Kasumi-1 (cell line): ENCODE measurements around the gene ATP13A4.
A peak's percentile ranks its signal among the peaks of the same experiment; 100 is the strongest.

ENCODE experiments used
- DNase-seq, 2 experiments: peaks; one replicate each; lab custom pipeline; 2025; lab: John Stamatoyannopoulos, UW

Gene ATP13A4

DNA sequence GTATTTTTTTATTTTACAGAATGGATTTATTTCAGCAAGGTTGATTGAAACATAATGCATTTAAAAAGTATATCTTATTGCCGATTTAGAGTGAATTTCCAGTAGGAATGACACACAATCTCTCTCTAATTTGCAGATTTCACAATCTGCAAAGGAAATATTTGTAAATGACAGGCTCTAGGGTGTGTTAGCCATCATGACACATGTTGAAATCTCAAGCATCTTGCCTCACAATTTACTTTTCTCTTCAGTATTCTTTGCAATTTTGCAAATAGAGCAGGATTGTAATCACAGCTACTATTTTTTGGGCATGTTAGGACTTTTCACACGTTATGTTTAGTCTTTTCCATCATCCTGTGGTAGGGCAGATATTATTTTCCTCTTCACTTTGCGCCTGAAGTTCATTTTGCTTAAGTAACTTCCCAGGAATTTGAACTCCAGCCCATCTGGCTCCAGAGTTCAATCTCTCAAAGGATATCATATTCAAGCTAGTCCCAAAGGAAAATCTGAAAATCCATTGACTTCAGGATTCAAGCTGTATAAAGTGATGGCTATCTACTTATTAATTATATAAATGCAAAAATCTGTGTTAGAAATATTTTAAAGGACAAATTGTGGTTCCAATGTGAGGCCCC lies 55.4 kb downstream of the ATP13A4 start:
- DNase-seq: no peak

GRCh38 chr3:193498215-193498614 lies 56.5 kb downstream of the ATP13A4 start:
- peak; percentile 57 to 81 for DNase-seq

GRCh38 chr3:193496658-193497057 lies 58.0 kb downstream of the ATP13A4 start:
- no peak for DNase-seq

DNA sequence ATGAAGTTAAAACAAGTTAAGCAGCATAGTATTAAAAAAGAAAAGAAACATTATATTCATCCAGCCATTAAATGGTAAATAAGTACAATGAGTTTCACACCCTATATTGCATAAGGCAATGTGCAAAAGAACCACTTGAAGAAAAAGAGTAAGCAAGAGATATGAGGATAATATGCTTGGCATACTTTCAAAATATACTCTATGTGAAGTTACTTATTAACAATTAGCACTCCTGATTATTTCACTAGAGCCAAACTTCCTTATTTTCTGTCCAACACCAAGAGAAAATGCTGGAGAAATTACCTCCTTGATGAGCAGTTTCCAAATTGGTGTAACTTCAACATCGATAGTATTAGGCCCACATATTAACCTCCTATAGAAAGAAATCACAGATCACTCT lies 63.7 kb downstream of the ATP13A4 start:
- no peak for DNase-seq

GRCh38 chr3:193490580-193490979 lies 64.1 kb downstream of the ATP13A4 start:
- DNase-seq: no peak

GRCh38 chr3:193489949-193490348 lies 64.7 kb downstream of the ATP13A4 start:
- DNase-seq: no peak

GRCh38 chr3:193488741-193489140 lies 66.0 kb downstream of the ATP13A4 start:
- no peak for DNase-seq

DNA sequence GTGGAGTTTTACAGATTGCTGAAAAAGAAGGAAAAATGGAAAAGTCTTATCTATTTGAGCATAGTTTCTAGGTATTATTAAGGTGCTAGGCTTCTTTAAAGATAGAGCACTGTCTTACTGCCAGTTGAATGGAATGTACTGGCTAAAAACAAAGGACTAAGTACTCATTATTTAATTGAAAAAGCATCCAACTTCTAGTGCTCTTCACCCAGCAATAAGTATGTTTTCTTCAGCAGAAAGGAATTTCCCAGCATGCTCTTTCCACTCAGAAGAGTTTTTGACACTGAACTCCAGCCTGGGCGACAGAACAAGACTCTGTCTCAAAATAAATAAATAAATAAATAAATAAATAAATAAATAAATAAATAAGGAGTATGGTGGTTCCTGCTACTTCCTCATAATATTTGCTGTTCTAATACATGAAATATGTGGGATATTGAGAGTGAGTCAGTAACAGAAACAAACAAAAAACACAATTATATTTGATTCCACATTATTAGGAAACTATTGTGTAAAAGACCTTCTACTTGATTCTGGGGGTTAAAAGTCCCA lies 70.6 kb downstream of the ATP13A4 start:
- no peak for DNase-seq

GRCh38 chr3:193481436-193481835 lies 73.3 kb downstream of the ATP13A4 start:
- no peak for DNase-seq

DNA sequence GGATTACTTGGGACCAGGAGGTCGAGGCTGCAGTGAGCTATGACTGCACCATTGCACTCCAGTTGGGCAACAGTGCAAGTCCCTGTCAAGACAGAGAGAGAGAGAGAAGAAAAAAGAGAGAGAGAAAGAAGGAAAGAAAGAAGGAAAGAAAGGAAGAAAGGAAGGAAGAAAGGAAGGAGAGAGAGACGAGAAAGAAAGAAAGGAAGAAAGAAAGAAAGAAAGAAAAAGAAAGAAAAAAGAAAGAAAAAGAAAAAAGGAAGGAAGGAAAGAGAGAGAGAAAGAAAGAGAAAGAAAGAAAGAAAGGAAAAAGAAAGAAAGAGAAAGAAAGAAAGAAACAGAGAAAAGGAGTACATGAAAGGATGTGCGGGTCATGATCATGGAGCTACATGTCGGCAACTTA lies 80.2 kb downstream of the ATP13A4 start:
- DNase-seq: no peak

DNA sequence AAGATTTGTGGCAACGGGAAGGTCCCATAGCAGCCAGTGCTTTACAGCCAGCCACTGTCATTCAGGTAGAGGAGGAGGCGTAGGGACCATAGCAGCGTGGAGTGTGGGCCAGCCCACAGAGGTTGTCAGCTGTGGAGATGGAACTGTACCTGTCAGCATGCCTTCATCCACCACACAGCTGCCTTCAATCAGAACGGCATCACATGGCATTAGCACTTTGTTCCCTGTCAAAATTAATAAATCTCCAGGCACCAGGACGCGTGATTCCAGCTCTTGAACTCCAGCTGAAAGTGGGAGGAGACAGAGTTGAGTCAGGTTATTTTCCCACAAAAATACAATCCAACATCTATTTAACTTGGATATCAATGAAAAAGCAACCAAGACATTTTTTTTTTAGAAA lies 84.0 kb downstream of the ATP13A4 start:
- DNase-seq: no peak

DNA sequence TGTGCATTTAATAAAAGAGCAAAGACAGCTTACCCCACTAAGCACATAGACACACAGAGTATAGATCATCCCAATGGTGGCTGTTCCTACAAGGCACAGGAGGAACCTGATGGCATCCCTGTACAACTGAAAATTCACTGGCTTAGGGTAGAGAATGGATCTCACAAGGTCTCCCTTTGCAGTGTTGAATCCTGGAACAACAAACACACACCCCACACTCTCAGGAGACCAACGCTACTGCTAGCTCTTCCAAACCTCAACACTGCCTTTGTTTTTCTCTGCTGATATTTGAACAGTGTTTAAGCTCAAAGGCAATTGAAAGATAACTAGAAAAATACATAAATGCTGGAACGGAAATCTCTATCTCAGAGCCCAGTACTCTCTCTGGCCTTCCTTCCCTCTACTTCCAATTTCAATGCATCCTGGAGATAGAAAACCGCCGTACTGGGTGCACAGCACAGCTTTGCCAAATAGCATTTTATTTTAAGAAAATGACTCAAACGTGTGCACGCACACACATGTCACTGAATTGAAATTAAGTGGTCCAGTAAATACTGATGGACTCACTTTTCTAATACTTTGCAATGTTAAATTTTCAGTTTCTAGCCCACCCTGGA lies 88.6 kb downstream of the ATP13A4 start:
- no peak for DNase-seq

DNA sequence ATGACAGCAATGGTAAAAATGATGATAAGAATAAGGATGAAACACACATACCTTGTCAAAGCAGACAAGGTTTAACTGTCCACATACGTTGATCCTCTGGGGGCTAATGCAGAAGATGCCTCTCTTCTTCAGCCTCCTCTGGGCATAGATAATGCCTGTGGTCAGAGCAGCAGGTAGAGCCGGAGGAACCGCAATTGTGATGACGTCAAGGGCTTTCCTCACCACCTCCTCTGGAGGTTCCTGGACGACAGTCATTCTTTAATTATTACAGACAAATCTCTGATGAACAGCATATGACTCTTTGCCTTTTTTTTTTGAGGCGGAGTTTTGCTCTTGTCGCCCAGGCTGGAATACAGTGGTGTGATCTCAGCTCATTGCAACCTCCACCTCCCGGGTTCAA lies 89.8 kb downstream of the ATP13A4 start:
- no peak for DNase-seq

DNA sequence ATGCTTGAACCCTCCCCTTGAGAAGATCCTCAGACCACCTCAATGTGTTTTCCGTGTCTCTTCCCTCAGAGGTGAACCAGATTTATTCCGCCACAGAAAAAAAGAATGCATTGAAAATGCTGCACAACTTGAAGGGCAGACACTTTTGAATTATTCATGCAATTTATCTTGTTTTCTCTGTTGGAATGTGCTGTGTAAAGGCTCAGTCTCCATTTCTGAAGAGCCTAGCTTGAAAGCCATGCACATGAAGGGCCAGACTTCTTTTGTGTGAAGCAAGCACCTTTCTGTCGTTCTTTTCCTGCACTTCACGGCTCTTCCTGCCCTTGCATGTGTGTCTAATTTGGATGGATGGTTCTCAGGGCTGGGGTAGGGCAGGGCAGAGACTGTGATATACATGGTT lies 97.2 kb downstream of the ATP13A4 start:
- DNase-seq: no peak

DNA sequence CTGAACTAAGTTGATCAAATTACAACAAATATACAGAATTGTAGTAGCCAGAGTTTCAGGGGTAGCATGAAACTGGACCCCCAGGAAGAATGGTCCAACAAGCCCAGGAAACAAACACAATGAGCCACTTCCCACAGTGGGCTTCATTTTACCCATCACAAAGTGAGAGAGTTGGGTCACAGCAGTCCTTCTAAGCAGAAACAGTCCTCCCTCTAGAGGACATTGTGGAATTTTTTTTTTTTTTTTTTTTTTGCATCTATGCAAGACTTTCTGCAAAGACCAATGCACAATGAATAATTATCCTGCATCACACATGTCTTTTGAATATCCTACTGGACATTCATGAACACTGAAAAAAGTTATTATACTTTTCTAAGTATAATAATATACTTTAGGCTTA lies 102.4 kb downstream of the ATP13A4 start:
- peak in 1 of 2 experiments; percentile 12 for DNase-seq

GRCh38 chr3:193451902-193452301 lies 102.8 kb downstream of the ATP13A4 start:
- DNase-seq: no peak

DNA sequence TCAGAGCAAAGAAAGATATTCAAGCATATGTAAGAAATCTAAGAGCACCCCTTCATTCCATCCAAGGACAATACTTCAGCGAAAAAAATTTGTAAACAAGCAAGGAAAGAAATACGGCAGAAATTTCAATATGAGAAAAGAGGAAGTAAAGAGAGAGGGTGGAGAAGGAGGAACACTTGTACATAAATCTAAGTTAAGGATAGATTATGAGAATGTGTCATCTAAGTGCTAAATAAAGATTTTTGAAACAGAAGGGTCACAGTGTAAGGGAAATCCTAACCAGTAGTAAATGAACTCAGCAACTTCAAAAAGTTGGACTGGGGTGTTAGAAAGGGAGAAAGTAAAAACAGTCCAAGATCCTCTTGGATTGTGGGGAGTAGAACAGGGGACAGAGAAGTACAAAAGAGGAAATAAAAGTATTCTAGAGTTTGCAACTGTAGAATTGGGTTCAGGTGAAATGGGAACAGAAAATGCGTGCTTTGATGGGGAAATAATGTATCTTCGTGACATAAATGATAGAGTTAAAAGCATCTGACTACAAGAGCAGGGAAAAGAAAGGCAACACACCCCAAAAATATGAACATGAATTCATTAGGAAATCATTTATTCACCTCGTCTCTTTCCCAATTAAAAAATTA lies 107.6 kb downstream of the ATP13A4 start:
- peak; percentile 38 to 41 for DNase-seq

DNA sequence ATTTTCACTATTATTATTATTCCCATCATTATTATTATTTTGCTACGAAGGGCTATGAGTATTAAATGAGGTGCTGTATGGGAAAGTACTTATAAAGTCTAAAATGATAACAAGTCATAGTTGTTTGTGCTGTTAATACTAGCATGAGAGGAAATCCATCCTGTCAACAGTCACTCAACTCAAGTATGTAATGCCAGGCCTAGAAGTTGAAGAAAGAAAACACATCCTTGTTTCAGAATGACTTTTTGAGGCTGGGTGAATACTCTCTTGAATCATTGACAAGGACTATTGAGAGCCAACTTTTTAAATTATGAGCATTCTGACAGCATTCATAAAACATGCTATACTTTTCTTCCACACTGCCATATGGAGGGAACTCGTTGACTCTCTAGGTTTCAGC lies 115.3 kb downstream of the ATP13A4 start:
- DNase-seq: no peak

DNA sequence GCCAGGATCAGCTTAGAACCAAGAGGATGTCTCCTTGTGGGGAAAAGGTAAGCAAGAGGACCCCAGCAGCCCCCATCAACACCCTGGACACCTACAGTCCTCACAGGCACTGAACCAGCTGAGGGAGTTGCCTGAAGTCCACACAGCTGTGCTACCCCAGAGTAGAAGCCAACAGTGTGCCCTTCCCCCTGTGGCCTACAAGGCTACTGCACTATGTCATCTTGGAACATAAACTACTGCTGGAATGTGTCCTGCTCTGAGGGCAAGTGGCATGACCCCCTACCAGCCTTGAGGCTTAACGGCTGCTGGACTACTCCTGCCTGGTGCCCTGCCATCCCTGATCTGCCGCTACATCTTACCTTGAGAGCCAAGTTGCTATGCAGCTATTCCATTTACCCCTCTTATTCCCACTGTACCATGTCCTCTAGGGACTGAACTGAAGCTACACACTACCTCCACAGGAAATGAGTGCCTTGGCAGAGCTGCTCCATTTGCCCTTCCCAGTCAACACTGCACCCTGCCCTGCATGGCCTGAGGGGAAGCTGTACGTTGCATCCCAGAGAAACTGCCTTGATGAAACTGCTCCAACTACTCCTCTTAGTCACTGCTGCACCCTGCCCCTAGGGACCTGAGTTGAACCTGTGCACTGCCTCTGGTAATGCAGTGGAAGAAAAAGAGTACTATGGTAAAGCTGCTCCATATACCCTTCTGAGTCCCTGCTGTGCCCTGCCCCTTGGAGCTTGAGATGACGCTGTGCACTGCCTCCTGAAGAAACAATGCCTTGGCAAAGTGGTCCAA lies 135.9 kb downstream of the ATP13A4 start:
- no peak for DNase-seq

DNA sequence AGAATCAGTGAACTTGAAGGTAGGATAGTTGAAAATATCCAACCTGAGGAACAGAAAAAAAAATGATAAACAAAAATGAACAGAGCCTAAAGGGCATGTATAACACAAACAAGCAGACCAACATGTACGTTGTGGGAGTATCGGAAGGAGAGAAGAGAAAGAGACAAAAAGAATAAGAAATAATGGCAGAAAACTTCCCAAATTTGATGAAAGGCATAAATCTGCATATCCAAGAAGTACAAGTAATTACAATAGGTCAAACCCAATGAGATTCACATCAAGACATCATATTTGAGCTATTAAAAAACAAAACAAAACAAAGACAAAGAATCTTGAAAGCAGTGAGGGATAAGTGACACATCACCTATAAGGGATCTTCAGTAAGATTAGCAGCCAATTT lies 138.1 kb downstream of the ATP13A4 start:
- DNase-seq: no peak

DNA sequence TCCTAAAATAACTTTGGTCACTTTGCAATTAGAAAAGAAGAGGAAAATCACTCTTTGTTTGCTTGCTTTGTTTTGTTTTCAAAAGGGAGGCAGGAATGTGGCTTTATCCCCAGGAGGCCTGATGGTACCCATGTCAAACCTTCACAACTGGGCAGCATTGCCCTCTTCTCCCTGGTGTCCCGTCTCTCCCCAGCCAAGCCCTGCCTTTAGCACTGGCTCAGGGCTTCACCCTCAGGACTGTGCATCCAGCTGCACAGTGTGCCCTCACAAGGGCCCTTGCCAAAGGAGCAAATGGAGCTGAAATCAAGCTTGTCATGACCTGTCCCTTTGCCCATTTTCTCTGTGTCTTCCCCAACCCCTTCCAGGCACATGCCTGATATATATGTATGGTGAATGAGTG lies 147.0 kb downstream of the ATP13A4 start:
- DNase-seq: no peak

DNA sequence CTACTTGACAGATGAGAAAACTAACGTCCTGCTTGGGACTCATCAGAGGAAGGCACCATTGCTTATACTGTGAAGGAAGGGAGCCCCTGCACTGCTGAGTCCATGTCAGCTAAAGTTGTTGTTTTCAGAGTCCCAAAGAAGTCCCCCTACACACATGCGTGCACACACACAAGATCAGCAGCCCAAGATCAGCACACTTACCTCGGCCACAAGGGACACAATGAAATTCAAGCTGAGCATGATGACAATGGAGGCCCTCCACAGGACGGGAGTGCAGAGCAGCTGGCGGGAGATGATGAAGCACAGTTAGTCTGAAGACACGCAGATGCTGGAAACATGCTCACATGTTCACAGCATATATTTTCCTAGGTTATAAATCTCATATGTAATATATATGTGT lies 147.6 kb downstream of the ATP13A4 start:
- no peak for DNase-seq

GRCh38 chr3:193403307-193403706 lies 151.4 kb downstream of the ATP13A4 start:
- DNase-seq: no peak
